Measurements from ENCODE around the gene CFAP53.
"Not testable (repeated sequence)": the region's sequence is repeated elsewhere in the genome, so short reads cannot be mapped to it uniquely, and the experiment has no call there.

Gene CFAP53

DNA sequence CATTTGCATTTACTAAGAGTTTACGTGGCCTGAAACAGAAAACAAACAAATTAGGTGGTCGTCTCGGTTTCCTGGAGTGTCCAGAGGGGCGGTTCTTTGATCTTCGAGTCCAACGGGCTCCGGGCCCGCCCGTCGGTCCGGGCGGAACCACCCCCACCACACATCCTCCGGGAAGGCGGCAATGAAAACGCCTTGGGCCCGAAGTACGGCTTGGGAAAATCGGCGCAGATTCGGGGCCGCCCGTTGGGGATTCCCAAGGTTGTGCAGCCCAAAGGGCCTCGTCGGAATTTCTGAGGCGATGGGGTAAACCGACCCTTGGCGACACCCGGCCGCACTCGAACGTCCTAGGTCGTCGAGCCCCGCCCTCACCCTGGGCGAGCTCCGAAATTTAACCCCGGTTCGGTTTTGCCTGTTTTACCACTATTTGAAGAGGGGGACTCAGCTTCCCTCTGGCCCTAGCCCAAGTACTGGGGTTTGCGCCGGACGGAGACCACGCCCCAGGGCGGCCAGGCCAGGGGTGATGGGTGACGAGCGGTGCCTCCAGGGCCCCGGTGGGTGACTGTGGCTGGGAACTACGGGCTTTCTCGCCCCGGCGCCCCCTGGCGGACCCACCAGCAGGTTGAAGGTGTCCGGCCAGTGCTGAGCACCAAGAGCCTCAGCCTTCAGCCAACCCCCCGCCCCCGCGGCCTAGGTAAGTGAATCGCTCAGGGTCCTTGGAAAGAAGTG, 1.9 kb upstream of the CFAP53 start:
- peak; percentile 53 to 74 (median 64) for DNase-seq

DNA sequence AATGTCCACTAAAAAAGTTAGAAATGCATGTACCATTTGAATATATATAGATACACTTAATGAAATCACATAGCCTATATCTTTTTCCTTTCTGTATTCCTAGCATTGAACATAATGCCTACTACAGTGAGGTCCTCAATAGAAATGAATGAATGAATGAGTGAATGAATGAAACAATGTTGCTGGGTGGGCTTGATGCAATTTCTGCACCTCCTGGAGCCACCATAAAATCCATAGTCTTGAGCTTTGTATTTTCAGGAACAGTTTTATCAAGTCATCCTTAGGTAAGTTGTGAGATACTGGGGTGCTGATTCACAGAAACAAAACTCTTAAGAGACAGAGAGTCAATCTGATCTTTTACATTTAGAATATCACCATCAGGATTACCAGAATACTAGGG, 3.3 kb downstream of the CFAP53 start:
- no peak for DNase-seq

DNA sequence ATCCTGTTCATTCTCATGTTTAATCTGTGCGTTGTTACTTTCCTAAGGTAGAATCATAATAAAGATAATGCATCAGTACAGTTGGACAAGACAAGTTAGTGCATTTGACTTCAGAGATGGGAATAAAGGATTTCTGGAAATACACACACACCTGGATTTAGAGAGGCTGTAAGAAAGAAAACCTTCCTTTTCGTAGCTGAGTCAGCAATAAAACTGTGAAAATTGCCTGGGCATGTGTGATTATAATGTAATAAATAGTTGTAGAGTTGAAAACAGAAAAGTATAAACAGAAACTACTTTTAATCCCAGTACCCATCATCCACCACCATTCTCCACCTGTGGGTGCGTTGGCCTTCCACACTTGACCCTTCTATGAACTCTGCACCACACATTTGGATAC, 15.4 kb downstream of the CFAP53 start:
- no peak for DNase-seq

DNA sequence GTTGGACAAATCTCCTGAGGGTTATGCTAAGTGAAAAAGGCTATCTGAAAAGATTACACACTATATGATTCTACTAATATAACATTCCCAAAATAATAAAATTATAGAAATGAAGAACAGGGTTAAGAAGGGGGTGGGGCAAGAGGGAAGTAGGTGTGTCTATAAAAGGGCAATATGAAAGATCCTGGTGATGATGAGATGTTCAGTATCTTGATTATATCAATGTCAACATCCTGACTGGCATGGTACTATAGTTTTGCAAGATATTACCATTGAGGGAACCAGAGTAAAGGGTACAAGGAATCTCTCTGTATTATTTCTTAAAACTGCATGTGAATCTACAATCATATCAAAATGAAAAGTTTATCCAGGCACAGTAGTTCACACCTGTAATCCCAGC, 16.7 kb downstream of the CFAP53 start:
- no peak for DNase-seq

DNA sequence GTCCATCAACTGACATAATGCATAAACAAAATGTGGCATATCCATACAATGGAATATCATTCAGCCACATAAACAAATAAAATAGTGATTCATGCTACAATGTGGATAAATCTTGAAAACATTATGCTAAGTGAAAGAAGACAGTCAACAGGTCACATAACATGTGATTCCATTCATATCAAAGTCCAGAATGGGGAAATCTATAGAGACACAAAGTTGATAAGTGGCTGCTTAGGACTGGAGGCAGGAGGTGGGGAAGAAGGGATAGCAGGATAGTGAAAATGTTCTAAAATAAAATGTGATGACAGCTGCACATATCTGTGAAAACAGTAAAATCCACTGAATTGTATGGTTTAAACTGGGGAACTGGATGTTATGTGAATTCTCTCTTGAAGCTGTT, 18.7 kb downstream of the CFAP53 start:
- DNase-seq: no peak

DNA sequence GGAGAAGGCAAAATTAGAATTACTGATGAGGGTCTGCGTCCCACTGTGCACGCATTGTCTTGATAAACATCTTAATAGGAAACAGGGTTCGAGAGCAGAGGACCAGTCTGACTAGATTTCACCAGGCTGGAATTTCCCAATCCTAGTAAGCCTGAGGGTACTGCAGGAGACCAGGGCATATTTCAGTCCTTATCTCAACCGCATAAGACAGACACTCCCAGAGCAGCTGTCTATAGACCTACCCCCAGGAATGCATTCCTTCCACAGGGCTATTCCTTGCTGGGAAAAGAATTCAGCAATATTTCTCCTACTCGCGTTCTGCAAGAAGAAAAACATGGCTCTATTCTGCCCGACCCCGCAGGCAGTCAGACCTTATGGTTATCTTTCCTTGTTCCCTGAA, 24.5 kb downstream of the CFAP53 start:
- not testable (repeated sequence) for DNase-seq

DNA sequence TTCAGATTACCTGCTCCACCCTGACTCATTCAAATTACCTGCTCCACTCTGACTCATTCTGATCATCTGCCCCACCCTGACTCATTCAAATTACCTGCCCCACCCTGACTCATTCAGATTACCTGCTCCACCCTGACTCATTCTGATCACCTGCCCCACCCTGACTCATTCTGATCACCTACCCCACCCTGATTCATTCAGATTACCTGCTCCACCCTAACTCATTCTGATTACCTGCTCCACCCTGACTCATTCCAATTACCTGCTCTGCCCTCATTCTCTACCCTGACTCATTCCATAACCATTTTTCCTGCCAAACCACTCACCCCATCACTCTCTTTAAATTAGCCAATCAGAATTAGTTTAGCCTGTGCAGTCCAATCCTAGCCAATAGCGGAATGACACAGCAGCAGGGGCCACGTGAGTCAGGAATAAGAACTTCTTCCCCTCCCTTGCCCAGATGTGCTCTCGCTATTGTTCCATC, 26.2 kb downstream of the CFAP53 start:
- DNase-seq: peak in 1 of 5 donors; percentile 11

DNA sequence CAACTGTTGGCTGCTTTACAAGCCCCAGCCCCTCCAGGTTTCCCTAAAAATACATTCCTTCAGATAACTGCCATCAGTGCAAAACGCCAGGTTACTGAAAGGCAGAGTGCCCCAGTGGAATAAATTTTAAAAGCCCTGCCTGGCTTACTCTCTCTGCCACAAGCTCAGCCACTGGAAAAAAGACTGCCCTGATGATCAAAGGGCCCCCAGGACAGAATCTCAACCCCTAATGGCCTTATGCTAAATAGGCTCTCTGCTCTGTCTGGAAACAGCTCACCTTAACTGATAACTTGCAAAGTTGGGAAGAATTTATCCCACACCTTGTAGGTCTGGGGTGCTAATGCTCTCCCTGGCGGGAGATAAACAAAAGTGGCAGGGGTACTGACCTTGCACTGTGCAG, 33.9 kb downstream of the CFAP53 start:
- DNase-seq: no peak

DNA sequence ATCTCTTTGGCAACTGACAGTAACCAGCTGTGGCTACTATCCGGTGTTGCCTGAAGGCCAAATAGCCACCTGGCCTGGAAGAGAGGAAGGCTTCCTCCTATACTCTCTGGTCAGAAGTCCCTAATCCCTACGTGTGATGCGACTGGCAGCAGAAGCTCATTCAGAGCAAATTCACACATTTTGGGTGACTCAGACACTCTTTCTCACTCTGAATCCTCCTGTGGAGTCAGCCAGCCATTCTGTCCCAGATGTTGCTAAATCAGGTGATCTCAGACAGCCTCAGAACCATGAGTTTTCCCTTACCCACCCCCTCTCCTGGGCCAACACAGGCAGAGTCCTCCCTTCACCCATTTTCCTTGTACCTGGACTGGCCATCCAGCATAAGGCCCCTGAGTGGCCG, 34.7 kb downstream of the CFAP53 start:
- DNase-seq: no peak

DNA sequence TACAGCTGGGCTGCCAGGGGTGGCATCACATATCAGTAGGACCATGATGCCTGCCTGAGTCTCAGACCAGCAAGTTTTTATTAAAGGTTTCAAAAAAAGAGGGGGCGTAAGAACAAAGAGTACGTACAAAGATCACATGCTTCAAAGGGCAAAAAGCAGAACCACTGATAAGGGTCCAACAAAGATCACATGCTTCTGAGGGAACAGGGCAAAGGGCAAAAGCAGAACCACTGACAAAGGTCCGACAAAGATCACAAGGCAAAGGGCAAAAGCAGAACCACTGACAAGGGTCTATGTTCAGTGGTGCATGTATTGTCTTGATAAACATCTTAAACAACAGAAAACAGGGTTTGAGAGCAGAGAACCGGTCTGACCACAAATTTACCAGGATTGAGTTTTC, 46.0 kb downstream of the CFAP53 start:
- not testable (repeated sequence) for DNase-seq

DNA sequence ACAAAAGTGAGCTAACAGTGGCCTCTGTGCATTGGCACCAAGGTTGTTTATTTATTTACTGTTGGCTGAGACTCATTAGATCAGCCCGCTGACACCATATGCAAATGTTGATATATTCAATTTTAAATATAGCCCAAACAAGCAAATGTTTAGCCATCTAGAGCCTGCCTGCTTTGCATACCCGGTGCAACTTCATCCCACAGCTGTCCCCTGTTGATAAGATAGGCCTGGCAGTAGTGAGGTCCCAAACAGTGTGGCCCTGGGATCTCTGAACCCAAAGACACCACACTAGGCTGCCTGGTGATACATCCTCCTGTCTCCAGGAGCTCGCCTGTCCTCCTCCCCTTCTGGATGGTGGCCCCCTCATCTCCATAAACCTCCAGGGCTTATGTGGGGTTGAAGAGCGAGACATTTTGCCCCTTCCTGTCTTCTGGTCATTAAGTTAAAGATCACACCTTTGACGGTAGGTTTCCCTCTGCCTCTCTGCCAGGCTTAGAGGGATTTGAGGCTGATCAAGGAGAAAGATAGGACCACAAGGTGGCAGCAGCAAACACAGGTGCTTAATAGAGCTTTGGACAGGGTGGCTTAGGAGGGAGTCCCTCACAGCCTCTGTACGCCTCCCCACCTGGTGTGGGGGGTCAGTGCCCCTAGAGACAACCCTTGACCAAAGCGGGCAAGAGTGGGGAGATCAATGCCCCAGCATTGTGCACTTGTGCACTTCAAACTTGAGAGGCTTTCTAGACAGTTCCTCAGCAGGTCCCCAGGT, 47.7 kb downstream of the CFAP53 start:
- DNase-seq: peak in 3 of 5 donors; percentile 12 to 36 (median 35)

DNA sequence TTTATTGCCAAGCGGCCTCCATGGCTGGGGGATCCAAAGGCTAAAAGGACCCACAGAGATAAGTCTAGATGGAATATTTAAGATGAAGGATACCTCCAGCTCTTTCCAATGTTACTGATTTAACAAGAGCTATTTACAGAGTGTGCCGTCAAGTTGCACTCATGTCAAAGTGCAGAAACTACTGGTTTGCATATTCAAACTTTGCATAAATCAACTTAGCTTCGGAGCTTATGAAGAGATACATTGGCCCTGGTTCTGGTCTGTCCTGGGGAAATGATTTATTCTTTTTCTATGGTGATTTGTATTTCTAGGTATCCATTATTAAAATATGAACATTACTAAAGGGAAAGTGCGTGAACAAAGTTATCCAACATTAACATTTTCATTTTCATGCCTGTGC, 57.0 kb downstream of the CFAP53 start:
- DNase-seq: no peak

DNA sequence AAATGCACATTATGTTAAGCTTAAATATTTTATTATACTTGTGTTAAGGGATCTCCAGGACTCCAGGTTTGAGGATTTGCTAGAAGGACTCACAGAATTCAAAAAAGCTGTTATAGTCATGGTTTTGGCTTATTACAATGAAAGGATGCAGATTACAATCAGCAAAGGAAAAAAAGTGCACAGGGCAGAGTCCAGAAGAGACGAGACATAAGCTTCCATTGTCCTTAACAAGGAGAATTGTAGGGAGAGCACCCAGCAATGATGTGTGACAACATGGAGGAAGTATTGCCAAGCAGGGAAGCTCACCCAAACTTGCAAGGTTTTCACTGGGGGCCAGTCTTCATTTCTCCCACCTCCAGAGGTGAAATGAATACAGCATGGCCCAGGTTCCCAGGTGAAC, 58.6 kb downstream of the CFAP53 start:
- no peak for DNase-seq

DNA sequence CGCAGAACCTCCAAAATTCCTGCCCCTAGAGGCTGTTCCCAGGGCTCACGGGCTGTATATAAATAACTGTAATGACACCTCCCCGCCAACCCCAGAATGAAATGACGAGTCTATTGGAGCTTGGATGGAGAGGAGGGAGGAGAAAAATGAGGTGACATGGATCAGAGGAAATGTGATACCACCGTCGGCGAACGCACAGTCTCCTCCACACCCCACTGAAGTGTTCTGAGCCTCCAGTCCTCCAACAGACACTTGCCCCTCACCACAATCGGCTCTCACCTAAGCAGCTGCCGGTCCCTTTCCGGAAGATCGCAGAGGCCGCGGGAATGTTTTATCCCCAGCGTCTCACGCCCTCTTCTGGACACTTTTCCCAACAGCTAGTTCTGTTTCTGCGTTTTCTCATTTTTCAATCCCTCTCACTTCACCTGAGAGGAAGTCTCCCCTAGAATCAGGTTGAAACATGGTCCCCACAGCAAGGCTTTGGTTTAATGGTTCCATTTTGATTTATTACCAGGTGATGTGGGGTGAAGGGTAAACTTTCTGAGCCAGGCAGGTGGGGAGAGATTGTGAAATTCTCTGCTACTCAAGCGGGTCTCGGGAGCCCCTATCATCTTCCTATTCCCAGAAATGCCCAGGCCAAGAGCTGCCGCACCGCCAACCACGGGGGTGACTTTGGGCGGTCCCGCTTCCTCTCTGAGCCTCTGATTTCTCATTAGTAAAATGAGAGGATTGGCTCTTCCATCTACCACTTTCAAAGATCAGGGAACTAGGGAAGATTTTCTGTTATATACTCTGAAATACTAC, 62.3 kb downstream of the CFAP53 start:
- DNase-seq: peak in 1 of 5 donors; percentile 9

DNA sequence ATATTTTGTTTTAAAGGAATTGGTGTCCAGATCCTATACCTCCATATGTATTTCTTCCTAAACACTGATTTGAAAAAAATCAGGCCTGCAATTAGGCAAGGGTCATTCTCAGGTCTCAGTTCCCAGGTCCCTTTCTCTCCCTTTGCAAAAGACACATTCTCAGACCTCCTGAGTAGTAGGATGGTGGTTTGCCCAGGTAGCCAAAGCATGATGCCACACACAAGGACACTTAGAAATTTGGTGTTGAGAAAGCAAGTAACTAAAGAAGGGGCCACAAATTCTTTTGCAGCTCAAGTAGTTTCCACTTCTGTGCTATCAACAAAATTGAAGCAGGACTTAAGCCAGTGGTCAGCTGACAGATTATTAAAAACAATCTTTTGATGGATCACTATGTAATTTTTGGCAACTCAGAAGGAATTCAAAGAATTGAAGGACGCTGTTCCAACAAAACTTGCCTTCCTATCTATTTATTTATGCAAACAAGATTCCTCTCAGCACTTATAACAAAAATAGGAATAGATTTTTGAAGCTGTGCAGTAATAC, 64.7 kb downstream of the CFAP53 start:
- no peak for DNase-seq

DNA sequence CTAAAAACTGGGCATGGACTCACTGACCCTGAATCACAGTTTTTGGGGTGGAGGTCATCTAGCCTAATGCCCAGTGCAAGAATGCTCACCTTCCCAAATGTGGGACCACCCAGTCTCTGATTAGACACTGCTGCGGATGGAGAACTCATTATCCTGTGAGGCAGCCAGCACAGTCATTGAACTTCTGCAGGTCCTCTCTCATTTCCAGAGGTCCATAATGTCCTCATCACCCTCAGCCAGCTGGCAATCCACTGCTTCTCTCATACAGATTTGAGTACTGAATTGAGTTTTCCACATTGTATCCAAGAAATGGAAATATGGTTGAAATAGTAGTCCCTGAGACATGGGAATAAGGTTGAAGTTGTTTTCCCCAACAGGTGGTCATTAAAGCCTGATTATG, 66.4 kb downstream of the CFAP53 start:
- no peak for DNase-seq

DNA sequence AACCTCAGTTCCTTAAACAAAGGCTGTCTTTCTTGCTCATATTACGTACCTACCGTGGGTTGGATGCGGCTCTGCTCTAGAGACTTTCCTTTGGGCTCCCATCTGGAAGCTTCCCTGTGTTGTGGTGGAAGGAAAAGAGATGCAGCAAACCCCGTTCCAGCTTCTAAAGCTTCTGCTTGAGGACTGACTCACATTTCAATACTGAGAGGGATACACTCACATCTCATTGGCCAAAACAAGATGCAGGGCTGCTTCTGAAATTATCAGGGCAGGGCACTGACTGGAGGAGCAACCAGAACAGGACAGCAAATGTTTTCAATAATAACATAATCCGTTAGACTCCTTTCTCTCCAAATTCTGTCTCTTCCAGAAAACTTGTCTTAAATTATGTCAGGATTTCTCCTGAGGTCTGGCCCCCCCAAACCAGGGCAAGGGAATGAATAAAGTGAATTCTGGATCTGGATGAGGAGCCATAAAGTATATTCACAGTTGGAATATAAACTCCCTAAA, 66.9 kb downstream of the CFAP53 start:
- no peak for DNase-seq

DNA sequence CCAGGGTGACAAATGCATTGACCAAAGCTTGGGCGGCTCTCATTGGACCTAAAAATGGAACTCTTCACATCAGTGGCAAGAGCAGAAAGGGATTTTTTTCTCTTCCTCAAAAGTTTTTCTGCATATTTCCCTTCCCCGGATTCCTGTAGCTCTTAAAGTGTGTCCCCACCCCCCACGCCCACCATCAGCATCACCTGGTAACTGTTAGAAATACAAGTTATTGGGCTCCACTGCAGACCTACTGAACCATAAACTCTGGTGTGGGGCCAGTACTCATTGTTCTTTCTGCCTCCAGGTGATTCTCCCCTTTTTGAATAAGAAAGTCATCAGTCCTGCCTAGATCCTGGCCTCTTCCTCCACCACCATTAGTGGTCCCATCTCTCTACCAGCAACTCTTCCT, 70.0 kb downstream of the CFAP53 start:
- no peak for DNase-seq

DNA sequence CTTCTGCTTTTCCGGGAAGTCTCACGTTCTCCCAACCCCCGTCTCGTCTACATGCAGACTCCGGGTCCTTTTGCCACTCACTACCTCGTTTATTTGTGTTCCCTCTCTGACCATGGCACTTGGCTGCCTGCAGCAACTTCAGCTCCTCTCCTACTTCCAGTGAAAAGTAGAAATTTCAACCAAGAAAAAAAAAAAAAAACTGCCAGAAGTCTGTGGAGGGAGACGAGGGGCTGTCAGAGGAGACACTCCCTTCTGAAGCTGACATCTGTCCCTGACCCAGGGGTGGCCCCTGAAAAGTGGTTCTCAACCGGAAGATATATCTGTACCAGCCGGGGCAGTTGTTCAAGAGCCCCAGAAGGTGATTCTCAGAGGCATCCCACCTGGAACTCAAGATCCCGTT, 70.6 kb downstream of the CFAP53 start:
- no peak for DNase-seq

DNA sequence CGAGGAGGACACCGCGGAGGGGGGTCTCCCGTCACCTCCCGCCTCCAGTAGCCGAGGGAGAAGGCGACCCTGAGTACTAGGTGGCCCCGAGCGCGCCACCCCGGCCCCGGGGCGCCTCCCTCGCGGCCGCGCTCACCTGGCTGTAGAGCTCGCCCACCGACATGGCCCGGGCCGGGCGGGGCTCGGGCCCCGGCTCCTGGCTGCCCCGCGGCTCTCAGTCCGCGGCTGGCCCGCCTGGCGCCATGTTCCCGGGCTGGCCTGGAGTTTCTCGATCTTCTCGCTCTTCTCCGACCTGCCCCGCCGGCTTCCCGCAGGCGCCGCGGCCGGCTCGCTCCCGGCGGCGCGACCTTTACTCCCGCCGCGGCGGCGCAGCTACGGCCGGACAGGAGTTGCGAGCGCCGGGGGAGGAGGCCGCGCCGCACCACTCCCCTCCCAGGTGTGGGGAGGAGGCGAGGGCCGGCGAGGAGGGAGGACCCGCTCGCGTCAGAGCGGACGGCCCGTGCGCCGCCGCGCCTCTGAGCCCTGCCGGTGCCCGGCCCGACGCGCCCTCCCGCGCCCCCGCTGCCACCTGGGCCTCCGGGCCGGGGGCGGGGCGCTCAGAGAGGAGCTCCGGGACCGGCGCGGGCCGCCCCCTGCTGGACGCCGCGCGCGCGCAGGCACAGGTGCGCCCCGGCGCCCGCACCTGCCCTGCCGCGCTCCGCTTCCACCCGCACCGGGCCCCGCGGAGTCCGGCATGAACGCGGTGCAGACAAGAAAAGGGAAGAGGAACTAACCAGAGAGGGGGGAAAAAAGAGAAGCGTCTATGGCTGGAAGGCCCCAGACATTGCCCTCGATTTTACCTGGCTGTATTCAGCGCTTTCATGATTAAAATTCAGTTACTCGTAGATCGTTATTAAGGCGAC, 71.4 kb downstream of the CFAP53 start, which contains the start of gene MYO5B:
TSS of gene MYO5B (minus strand) at position 517 of the 902 bp plus-strand sequence. CDS start at position 163, 354 bp downstream.
- peak in 3 of 5 donors; percentile 13 to 45 (median 24) for DNase-seq

DNA sequence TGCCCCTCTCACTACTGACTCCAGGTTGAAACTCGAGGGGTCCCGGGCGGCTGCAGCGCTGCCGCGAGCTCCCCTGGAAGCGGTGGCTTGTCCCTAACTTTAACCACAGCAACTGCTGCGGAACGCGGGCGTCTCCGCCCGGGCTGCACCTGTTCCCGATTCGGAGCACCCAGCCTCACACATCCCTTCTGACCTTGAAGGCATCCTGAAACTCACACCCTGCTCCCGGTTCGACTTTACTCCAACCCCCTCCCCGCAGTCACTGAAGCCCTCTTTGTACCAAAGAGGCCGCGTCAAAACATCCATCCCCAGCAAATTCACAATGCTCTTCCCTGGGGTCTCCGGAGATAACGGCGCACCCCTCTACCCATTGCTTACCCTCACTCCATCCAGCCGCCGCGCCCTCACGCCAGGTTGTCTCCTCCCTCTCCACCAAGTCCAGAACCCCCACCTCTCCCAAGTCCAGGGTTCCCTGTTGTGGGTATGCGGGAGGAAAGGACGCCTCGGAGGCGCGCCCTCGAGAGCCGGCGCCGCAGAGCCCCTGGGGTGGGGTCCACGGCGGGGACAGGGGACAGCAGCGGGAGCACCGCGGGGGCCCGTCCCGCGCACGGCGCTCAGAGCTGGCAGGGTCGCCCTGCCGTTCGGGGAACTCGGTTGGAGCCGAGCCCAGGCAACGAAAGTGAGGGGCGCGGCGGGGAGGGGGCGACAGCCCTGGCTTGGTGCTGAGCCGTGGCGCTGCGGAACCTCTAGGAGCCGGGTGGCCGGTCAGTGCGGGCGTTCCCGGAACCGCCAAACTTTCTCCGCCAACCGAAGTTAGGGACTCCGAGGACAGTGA, 72.3 kb downstream of the CFAP53 start:
- DNase-seq: no peak

Measured in T-helper 1 cell (primary cell).